ENCODE measurements around the gene SLC24A2. TPM values are rescaled to one million over a fixed set of nuclear protein-coding genes. Genes with fewer than 3 reads are reported as not detected.
"Not testable (repeated sequence)": the region's sequence is repeated elsewhere in the genome, so short reads cannot be mapped to it uniquely, and the experiment has no call there.

SLC24A2 gene
- not detected in 2 replicates for total RNA-seq

- peaks cover 38% of the 10 kb centered on the region for H3K27me3 Mint-ChIP-seq (ENCODE audit: insufficient read depth)
- intact Hi-C loops (cut with micrococcal nuclease), result no loop called here
- no peak for DNase-seq (ENCODE audit: low spot score)
- H3K36me3 Mint-ChIP-seq (ENCODE audit: low read depth), result no peaks in the 10 kb centered on the region
- H3K4me3 Mint-ChIP-seq, result no peak within 1 kb of the TSS
- no peaks in the 10 kb centered on the region for H3K4me1 Mint-ChIP-seq (ENCODE audit: low read depth)
- no peak within 1 kb of the TSS for H3K27ac Mint-ChIP-seq
- H3K9me3 Mint-ChIP-seq, result no peaks in the 10 kb centered on the region
Measured at GRCh38 chr9:19788614-19789271, at the start of gene SLC24A2. Gene SLC24A2, minus strand, starts transcription at chr9:19789037.

DNA sequence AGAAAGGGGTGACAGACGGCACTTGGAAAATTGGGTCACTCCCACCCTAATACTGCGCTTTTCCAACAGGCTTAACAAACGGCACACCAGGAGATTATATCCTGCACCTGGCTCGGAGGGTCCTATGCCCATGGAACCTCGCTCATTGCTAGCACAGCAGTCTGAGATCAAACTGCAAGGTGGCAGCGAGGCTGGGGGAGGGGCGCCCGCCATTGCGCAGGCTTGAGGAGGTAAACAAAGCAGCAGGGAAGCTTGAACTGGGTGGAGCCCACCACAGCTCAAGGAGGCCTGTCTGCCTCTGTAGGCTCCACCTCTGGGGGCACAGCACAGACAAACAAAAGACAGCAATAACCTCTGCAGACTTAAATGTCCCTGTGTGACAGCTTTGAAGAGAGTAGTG is 44.5 kb upstream of the SLC24A2 start:
- H3K27me3 Mint-ChIP-seq (ENCODE audit: insufficient read depth); H3K9me3 Mint-ChIP-seq; H3K4me3 Mint-ChIP-seq; DNase-seq (ENCODE audit: low spot score); intact Hi-C loops (cut with micrococcal nuclease); H3K4me1 Mint-ChIP-seq (ENCODE audit: low read depth); H3K27ac Mint-ChIP-seq; H3K36me3 Mint-ChIP-seq (ENCODE audit: low read depth): not testable (repeated sequence)

GRCh38 chr9:19830796-19831195 is 42.0 kb upstream of the SLC24A2 start:
- H3K36me3 Mint-ChIP-seq (ENCODE audit: low read depth), result no peaks in the 10 kb centered on the region
- H3K4me1 Mint-ChIP-seq (ENCODE audit: low read depth), result no peaks in the 10 kb centered on the region
- no peak overlapping the region for H3K27ac Mint-ChIP-seq

GRCh38 chr9:19828576-19829109 is 39.8 kb upstream of the SLC24A2 start:
- intact Hi-C loops (cut with micrococcal nuclease), result no loop called here
- no peak for DNase-seq (ENCODE audit: low spot score)
- H3K9me3 Mint-ChIP-seq, result no peaks in the 10 kb centered on the region
- no peak overlapping the region for H3K27ac Mint-ChIP-seq
- no peaks in the 10 kb centered on the region for H3K4me1 Mint-ChIP-seq (ENCODE audit: low read depth)
- H3K36me3 Mint-ChIP-seq (ENCODE audit: low read depth), result no peaks in the 10 kb centered on the region
- no peak overlapping the region for H3K4me3 Mint-ChIP-seq
- no peaks in the 10 kb centered on the region for H3K27me3 Mint-ChIP-seq (ENCODE audit: insufficient read depth)

More at GRCh38 chr9:19830796-19831195, 42.0 kb upstream of the SLC24A2 start:
- H3K27me3 Mint-ChIP-seq (ENCODE audit: insufficient read depth), result peaks cover 2% of the 10 kb centered on the region
- no peak for DNase-seq (ENCODE audit: low spot score)
- H3K4me3 Mint-ChIP-seq, result no peak overlapping the region
- no peaks in the 10 kb centered on the region for H3K9me3 Mint-ChIP-seq
- intact Hi-C loops (cut with micrococcal nuclease), result no loop called here

DNA sequence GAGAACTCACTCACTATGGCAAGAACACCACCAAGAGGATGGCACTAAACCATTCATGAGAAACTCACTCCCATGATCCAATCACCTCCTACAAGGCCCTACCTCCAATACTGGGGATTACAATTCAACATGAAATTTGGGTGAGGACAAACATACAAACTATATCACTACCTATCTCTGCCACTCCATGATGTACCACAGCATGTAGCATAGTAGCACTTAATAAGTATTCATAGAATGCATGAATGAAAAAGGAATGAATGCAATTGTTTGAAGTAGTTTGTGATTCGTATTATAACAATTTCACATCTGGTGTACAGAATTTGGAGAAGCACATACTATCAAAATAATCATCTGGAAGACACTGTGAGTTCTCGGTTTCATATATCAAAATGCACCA is 27.9 kb upstream of the SLC24A2 start:
- peaks cover 3% of the 10 kb centered on the region for H3K27me3 Mint-ChIP-seq (ENCODE audit: insufficient read depth)
- H3K9me3 Mint-ChIP-seq, result peaks cover 39% of the 10 kb centered on the region
- no peaks in the 10 kb centered on the region for H3K4me1 Mint-ChIP-seq (ENCODE audit: low read depth)
- intact Hi-C loops (cut with micrococcal nuclease), result no loop called here
- H3K27ac Mint-ChIP-seq, result no peak overlapping the region
- no peak overlapping the region for H3K4me3 Mint-ChIP-seq
- no peaks in the 10 kb centered on the region for H3K36me3 Mint-ChIP-seq (ENCODE audit: low read depth)
- DNase-seq (ENCODE audit: low spot score), result no peak

- Mint-ChIP-seq H3K36me3 (ENCODE audit: low read depth) (no peaks in the 10 kb centered on the region), H3K27me3 (ENCODE audit: insufficient read depth) (peaks cover 3% of the 10 kb centered on the region), H3K27ac (no peak overlapping the region), H3K4me3 (no peak overlapping the region), H3K4me1 (ENCODE audit: low read depth) (no peaks in the 10 kb centered on the region), H3K9me3 (peaks cover 31% of the 10 kb centered on the region)
- intact Hi-C loops (cut with micrococcal nuclease), result no loop called here
- DNase-seq (ENCODE audit: low spot score), result no peak
Measured at GRCh38 chr9:19812194-19812593, 23.4 kb upstream of the SLC24A2 start.

DNA sequence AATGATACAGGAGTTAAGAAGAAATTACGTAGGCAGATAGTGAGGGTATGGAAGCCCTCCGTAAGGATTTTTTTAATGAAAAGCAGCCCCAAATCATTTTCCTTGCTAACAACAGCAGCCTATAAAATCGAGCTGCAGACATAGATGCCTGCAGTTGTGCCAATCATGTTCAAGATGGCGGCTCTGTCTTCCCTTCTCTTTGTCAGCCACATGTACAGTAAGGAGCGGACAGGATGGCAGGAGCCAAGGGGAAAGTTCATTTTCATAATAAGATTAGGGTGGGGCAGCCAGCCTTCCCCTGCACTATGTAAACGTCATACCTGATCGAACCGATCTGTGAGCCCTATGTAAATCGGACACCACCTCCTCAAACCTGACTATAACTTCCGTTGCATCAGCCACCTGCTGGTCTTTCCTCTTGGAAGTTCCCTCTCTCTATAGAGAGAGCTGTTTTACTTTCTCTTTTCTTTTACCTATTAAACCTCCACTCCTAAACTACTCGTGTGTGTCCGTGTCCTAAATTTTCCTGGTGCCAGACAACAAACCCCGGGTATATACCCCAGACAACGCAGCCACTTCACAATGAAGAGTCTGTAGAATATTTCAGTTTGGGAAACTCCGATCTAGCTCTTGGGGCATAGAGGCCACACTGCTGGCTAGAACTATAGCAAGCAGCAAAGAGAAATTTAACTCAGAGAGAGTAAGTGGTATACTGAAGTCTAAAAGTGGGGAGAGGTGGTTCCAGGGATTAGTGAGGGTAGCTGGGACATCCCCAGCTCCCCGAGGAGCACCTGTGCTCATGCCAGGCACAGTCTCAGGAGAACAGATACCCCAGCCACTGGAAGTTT is 20.8 kb upstream of the SLC24A2 start:
- Mint-ChIP-seq H3K27ac (no peak overlapping the region), H3K4me1 (ENCODE audit: low read depth) (no peaks in the 10 kb centered on the region), H3K36me3 (ENCODE audit: low read depth) (no peaks in the 10 kb centered on the region), H3K9me3 (peaks cover 9% of the 10 kb centered on the region), H3K4me3 (no peak overlapping the region), H3K27me3 (ENCODE audit: insufficient read depth) (peaks cover 3% of the 10 kb centered on the region)
- intact Hi-C loops (cut with micrococcal nuclease), result no loop called here
- DNase-seq (ENCODE audit: low spot score), result no peak

GRCh38 chr9:19807182-19807892 is 18.5 kb upstream of the SLC24A2 start:
- Mint-ChIP-seq H3K27ac (no peak overlapping the region), H3K36me3 (ENCODE audit: low read depth) (no peaks in the 10 kb centered on the region), H3K9me3 (peaks cover 3% of the 10 kb centered on the region), H3K4me3 (no peak overlapping the region), H3K4me1 (ENCODE audit: low read depth) (no peaks in the 10 kb centered on the region), H3K27me3 (ENCODE audit: insufficient read depth) (peaks cover 6% of the 10 kb centered on the region)
- intact Hi-C loops (cut with micrococcal nuclease), result no loop called here
- DNase-seq (ENCODE audit: low spot score), result no peak

DNA sequence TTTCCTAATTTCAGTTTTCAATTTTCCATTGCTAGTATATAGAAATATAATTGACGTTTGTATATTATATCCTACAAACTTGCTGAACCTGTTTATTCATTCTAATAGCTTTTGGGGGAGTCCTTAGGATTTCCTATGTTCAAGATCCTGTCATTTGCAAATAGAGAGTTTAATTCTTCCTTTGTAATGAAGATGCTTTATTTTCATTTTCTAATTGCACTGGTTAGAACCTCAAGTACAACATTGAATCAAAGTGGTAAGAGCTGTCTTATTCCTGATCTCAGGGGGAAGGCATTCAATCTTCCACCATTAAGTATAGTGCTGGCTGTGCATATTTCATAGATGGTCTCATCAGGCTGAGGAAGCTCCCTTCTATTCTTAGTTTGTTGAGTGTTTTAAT is 15.6 kb upstream of the SLC24A2 start:
- no peaks in the 10 kb centered on the region for H3K36me3 Mint-ChIP-seq (ENCODE audit: low read depth)

GRCh38 chr9:19800884-19801283 is 12.0 kb upstream of the SLC24A2 start:
- no peak for DNase-seq (ENCODE audit: low spot score)

More for the DNA sequence above, 15.6 kb upstream of the SLC24A2 start:
- intact Hi-C loops (cut with micrococcal nuclease), result no loop called here
- no peak overlapping the region for H3K27ac Mint-ChIP-seq
- no peaks in the 10 kb centered on the region for H3K4me1 Mint-ChIP-seq (ENCODE audit: low read depth)
- DNase-seq (ENCODE audit: low spot score), result no peak
- no peak overlapping the region for H3K4me3 Mint-ChIP-seq
- H3K27me3 Mint-ChIP-seq (ENCODE audit: insufficient read depth), result peaks cover 10% of the 10 kb centered on the region
- no peaks in the 10 kb centered on the region for H3K9me3 Mint-ChIP-seq

DNA sequence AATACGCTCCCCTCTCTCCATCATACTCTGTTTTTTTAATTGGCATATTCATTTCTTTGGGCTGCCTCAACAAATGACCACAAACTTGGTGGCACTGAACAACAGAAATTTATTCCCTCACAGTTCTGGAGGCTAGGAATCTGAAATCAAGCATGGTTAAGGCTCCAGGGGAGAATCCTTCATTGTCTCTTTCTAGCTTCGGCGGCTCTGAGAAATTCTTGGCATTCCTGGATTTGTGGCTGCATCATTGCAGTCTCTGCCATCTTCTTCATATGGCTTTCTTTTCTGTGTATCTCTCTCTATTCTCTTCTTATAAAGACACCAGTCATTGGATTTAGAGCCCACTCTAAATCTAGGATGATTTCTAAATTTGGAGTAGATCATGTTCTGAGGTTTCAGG is 10.9 kb upstream of the SLC24A2 start:
- no peak overlapping the region for H3K27ac Mint-ChIP-seq
- no peaks in the 10 kb centered on the region for H3K4me1 Mint-ChIP-seq (ENCODE audit: low read depth)
- peaks cover 11% of the 10 kb centered on the region for H3K27me3 Mint-ChIP-seq (ENCODE audit: insufficient read depth)
- no peaks in the 10 kb centered on the region for H3K9me3 Mint-ChIP-seq
- H3K4me3 Mint-ChIP-seq, result no peak overlapping the region
- intact Hi-C loops (cut with micrococcal nuclease), result no loop called here
- DNase-seq (ENCODE audit: low spot score), result no peak
- H3K36me3 Mint-ChIP-seq (ENCODE audit: low read depth), result no peaks in the 10 kb centered on the region

More at GRCh38 chr9:19800884-19801283, 12.0 kb upstream of the SLC24A2 start:
- Mint-ChIP-seq H3K27me3 (ENCODE audit: insufficient read depth) (peaks cover 9% of the 10 kb centered on the region), H3K9me3 (no peaks in the 10 kb centered on the region), H3K4me1 (ENCODE audit: low read depth) (no peaks in the 10 kb centered on the region), H3K4me3 (no peak overlapping the region), H3K27ac (no peak overlapping the region), H3K36me3 (ENCODE audit: low read depth) (no peaks in the 10 kb centered on the region)
- intact Hi-C loops (cut with micrococcal nuclease), result no loop called here

- H3K9me3 Mint-ChIP-seq, result no peaks in the 10 kb centered on the region
- H3K27ac Mint-ChIP-seq, result no peak overlapping the region
- DNase-seq (ENCODE audit: low spot score), result no peak
- no peaks in the 10 kb centered on the region for H3K4me1 Mint-ChIP-seq (ENCODE audit: low read depth)
- intact Hi-C loops (cut with micrococcal nuclease), result no loop called here
- peaks cover 35% of the 10 kb centered on the region for H3K27me3 Mint-ChIP-seq (ENCODE audit: insufficient read depth)
- H3K4me3 Mint-ChIP-seq, result no peak overlapping the region
- H3K36me3 Mint-ChIP-seq (ENCODE audit: low read depth), result no peaks in the 10 kb centered on the region
Measured at GRCh38 chr9:19788152-19788551, 685 bp downstream of the SLC24A2 start.

DNA sequence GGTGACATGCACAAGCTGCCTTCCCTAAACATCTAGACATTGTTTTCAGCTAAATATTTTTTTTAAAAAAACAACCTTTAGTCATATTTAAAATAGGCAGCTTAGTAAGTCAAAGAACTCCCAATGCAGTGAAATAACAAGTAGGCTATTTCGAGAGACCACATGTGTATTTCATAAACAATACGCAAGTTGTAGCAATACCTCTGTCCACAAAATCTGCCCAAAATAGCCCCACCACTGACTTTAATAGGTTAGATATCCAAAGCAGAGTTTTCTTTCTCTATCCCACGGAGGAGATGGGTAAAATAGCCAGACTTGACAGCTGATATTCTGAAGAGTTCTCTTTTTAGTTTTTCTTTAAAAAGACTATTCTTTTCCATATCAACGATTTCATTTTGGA is 1.2 kb downstream of the SLC24A2 start:
- H3K36me3 Mint-ChIP-seq (ENCODE audit: low read depth), result no peaks in the 10 kb centered on the region
- no peak overlapping the region for H3K4me3 Mint-ChIP-seq
- intact Hi-C loops (cut with micrococcal nuclease), result no loop called here
- no peak for DNase-seq (ENCODE audit: low spot score)
- peaks cover 39% of the 10 kb centered on the region for H3K27me3 Mint-ChIP-seq (ENCODE audit: insufficient read depth)
- H3K4me1 Mint-ChIP-seq (ENCODE audit: low read depth), result no peaks in the 10 kb centered on the region
- no peak overlapping the region for H3K27ac Mint-ChIP-seq
- no peaks in the 10 kb centered on the region for H3K9me3 Mint-ChIP-seq
